GM21619 (cell line): ENCODE measurements around the gene CST9.

Experiments
- ATAC-seq: cut with Tn5 transposase; IDR thresholded peaks from one replicate; pipeline ENCODE4 v1.9.1; 2021; ENCODE audit not compliant: unreplicated experiment

Gene CST9

DNA sequence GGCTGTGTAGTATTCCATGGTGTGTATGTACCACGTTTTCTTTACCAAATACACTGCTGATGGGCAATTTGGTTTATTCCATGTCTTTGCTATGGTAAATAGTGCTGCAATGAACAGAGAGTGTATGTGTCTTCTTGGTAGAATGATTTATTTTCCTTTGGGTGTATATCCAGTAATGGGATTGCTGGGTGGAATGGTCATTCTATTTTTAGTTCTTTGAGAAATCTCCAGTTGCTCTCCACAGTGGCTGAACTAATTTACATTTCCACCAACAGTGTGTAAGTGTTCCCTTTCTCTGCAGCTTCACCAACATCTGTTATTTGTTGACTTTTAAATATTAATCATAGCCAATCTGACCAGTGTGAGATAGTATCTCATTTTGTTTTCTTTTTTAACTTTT is 51.3 kb downstream of the CST9 start:
- ATAC-seq: no peak
